22Rv1 (cell line): Measurements from ENCODE around the gene CCDC40.

ENCODE experiments used
- CTCF ChIP-seq: fragments of 450-650 bp; IDR thresholded peaks from 2 replicates; pipeline ENCODE4 v1.5.1; 2017; ENCODE audit warnings: mild to moderate bottlenecking
- ZFX ChIP-seq: fragments of 450-650 bp; IDR thresholded peaks from 2 replicates; pipeline ENCODE4 v1.6.1; 2017; ENCODE audit warnings: antibody characterized with exemption, borderline replicate concordance

GRCh38 chr17:80091376-80091775 lies 54.9 kb downstream of the CCDC40 start:
- TF ChIP-seq CTCF, result no peak
- TF ChIP-seq ZFX, result no peak
